H9 (cell line): ENCODE measurements around the gene IL9. TPM values are rescaled to one million over a fixed set of nuclear protein-coding genes. Genes with fewer than 3 reads are reported as not detected.

Source experiments
- DNase-seq: peaks from one replicate; pipeline ENCODE4 v3.0.0-alpha.2; 2017
- H2AFZ ChIP-seq: one replicate; pipeline ENCODE4 v1.6.1; 2013; ENCODE audit warnings: mild to moderate bottlenecking, low read length, control low read depth, moderate library complexity
- H2AK5ac ChIP-seq: 2 replicates; pipeline ENCODE4 v1.6.1; 2013; ENCODE audit warnings: low read length, control low read depth, mixed read lengths; ENCODE audit not compliant: insufficient read length
- H2BK120ac ChIP-seq: one replicate; pipeline ENCODE4 v1.6.1; 2013; ENCODE audit warnings: low read depth, mild to moderate bottlenecking, low read length, control low read depth, inconsistent platforms; ENCODE audit not compliant: poor library complexity, severe bottlenecking
- H2BK12ac ChIP-seq: 2 replicates; pipeline ENCODE4 v1.6.1; 2013; ENCODE audit warnings: low read length, control low read depth, mixed read lengths, low read depth; ENCODE audit not compliant: insufficient read length
- H2BK15ac ChIP-seq: 2 replicates; pipeline ENCODE4 v1.6.1; 2013; ENCODE audit warnings: low read depth, low read length, control low read depth
- H2BK20ac ChIP-seq: one replicate; pipeline ENCODE4 v1.6.1; 2013; ENCODE audit warnings: low read depth, mild to moderate bottlenecking, low read length, control low read depth, inconsistent platforms; ENCODE audit not compliant: poor library complexity, severe bottlenecking
- H2BK5ac ChIP-seq: 2 replicates; pipeline ENCODE4 v1.6.1; 2013; ENCODE audit warnings: low read length, control low read depth, mixed read lengths; ENCODE audit not compliant: insufficient read length
- H3K14ac ChIP-seq: 2 replicates; pipeline ENCODE4 v1.6.1; 2013; ENCODE audit warnings: low read length, control low read depth; ENCODE audit not compliant: insufficient read depth
- H3K18ac ChIP-seq: 2 replicates; pipeline ENCODE4 v1.6.1; 2013; ENCODE audit warnings: low read depth, mild to moderate bottlenecking, mixed read lengths, low read length, control low read depth; ENCODE audit not compliant: insufficient read length
- H3K23ac ChIP-seq: 2 replicates; pipeline ENCODE4 v1.6.1; 2013; ENCODE audit warnings: low read length, control low read depth, mixed read lengths, low read depth; ENCODE audit not compliant: insufficient read length
- H3K23me2 ChIP-seq: 2 replicates; pipeline ENCODE4 v1.6.1; 2013; ENCODE audit warnings: low read depth, mild to moderate bottlenecking, mixed read lengths, low read length, control low read depth; ENCODE audit not compliant: insufficient read length, poor library complexity, severe bottlenecking
- H3K27ac ChIP-seq: 2 replicates; pipeline ENCODE4 v1.5.1; 2013; ENCODE audit warnings: low read length, control low read depth, mixed read lengths, low read depth; ENCODE audit not compliant: insufficient read length
- H3K27me3 ChIP-seq: 2 replicates; pipeline ENCODE4 v1.6.1; 2013; ENCODE audit warnings: low read length, control low read depth, inconsistent platforms; ENCODE audit not compliant: insufficient read depth
- H3K4ac ChIP-seq: 2 replicates; pipeline ENCODE4 v1.6.1; 2013; ENCODE audit warnings: low read depth, mild to moderate bottlenecking, control low read depth, inconsistent platforms, low read length, moderate library complexity
- H3K4me1 ChIP-seq: 2 replicates; pipeline ENCODE4 v1.6.1; 2013; ENCODE audit warnings: low read length, control low read depth, inconsistent platforms; ENCODE audit not compliant: insufficient read depth
- H3K4me2 ChIP-seq: 2 replicates; pipeline ENCODE4 v1.6.1; 2013; ENCODE audit warnings: low read length, control low read depth, mixed read lengths; ENCODE audit not compliant: insufficient read length, insufficient read depth
- H3K56ac ChIP-seq: 2 replicates; pipeline ENCODE4 v1.6.1; 2013; ENCODE audit warnings: low read depth, mild to moderate bottlenecking, mixed read lengths, low read length, control low read depth; ENCODE audit not compliant: insufficient read length
- H3K79me1 ChIP-seq: 2 replicates; pipeline ENCODE4 v1.6.1; 2013; ENCODE audit warnings: low read depth, mild to moderate bottlenecking, moderate library complexity, low read length, control low read depth, inconsistent platforms; ENCODE audit not compliant: insufficient read depth, poor library complexity, severe bottlenecking
- H3K79me2 ChIP-seq: 2 replicates; pipeline ENCODE4 v1.6.1; 2013; ENCODE audit warnings: low read length, control low read depth, inconsistent platforms; ENCODE audit not compliant: insufficient read depth
- H3K9ac ChIP-seq: 2 replicates; pipeline ENCODE4 v1.6.1; 2013; ENCODE audit warnings: low read length, control low read depth, mixed read lengths; ENCODE audit not compliant: insufficient read length; ENCODE audit errors: extremely low read depth
- H3K9me3 ChIP-seq: one replicate; pipeline ENCODE4 v1.6.1; 2013; ENCODE audit warnings: low read depth, low read length, inconsistent platforms; ENCODE audit not compliant: control insufficient read depth
- H3T11ph ChIP-seq: one replicate; pipeline ENCODE4 v1.6.1; 2013; ENCODE audit warnings: mild to moderate bottlenecking, low read length, control low read depth, inconsistent platforms
- H4K20me1 ChIP-seq: one replicate; pipeline ENCODE4 v1.6.1; 2013; ENCODE audit not compliant: control insufficient read depth, insufficient read length, insufficient read depth
- H4K5ac ChIP-seq: 2 replicates; pipeline ENCODE4 v1.6.1; 2013; ENCODE audit warnings: low read depth, mild to moderate bottlenecking, mixed read lengths, low read length, control low read depth; ENCODE audit not compliant: insufficient read length
- H4K8ac ChIP-seq: replicated peaks from 2 replicates; pipeline ENCODE4 v1.6.1; 2013; ENCODE audit warnings: low read length, control low read depth, mixed read lengths, low read depth; ENCODE audit not compliant: insufficient read length
- H4K91ac ChIP-seq: 2 replicates; pipeline ENCODE4 v1.6.1; 2013; ENCODE audit warnings: low read depth, mild to moderate bottlenecking, moderate library complexity, mixed read lengths, low read length, control low read depth; ENCODE audit not compliant: insufficient read length
- H3K27ac Mint-ChIP-seq, 3 experiments: 2 replicates in 2 of 3; 3 replicates in 1 of 3; pipeline ENCODE4 v1.8.0; 2020 to 2021; ENCODE audit warnings: mixed read lengths in 3 of 3, mild to moderate bottlenecking in 1 of 3, moderate library complexity in 1 of 3
- H3K27me3 Mint-ChIP-seq: 2 replicates; pipeline ENCODE4 v1.8.0; 2021; ENCODE audit warnings: low read depth, mild to moderate bottlenecking, moderate library complexity, mixed read lengths
- H3K36me3 Mint-ChIP-seq, 3 experiments: 2 replicates in 2 of 3; 3 replicates in 1 of 3; pipeline ENCODE4 v1.8.0; 2020 to 2021; ENCODE audit warnings: low read depth in 3 of 3, mixed read lengths in 3 of 3; ENCODE audit not compliant: insufficient read depth in 1 of 3
- H3K4me1 Mint-ChIP-seq, 2 experiments: 2 replicates each; pipeline ENCODE4 v1.8.0; 2020; ENCODE audit warnings: mixed read lengths in 2 of 2
- H3K4me3 Mint-ChIP-seq, 2 experiments: 2 replicates in 1 of 2; 3 replicates in 1 of 2; pipeline ENCODE4 v1.8.0; 2020 to 2021; ENCODE audit warnings: mild to moderate bottlenecking in 2 of 2, mixed read lengths in 2 of 2, moderate library complexity in 1 of 2
- H3K9me3 Mint-ChIP-seq, 2 experiments: 2 replicates in 1 of 2; 3 replicates in 1 of 2; pipeline ENCODE4 v1.8.0; 2020; ENCODE audit warnings: mild to moderate bottlenecking in 2 of 2, mixed read lengths in 2 of 2, moderate library complexity in 1 of 2
- CTCF ChIP-seq: fragments of 200-600 bp; sonication (generic); conservative IDR thresholded peaks from 3 replicates; pipeline ENCODE4 v1.8.0; 2021; ENCODE audit warnings: antibody characterized with exemption, mild to moderate bottlenecking
- WGBS: extraction: QIAGEN DNeasy Blood & Tissue Kit; methylation state at CpG from one replicate; pipeline ENCODE4 v1.1.7; 2013; ENCODE audit warnings: missing lambda C conversion rate, low lambda C conversion rate, mixed read lengths; ENCODE audit not compliant: insufficient read length; ENCODE audit errors: extremely low coverage; 5-methylcytosine and 5-hydroxymethylcytosine counted together
- total RNA-seq: library from RNA; stranded (reverse); gene quantifications from 2 replicates; pipeline ENCODE4 v1.2.1, GENCODE V29; 2021

Gene IL9
- total RNA-seq, 1 experiment from 2014 or later = not detected

- no CpG with 5 or more reads among the region's 2 CpGs for WGBS
- H3K4me1 Mint-ChIP-seq = no peaks in the 10 kb centered on the region
Observed at GRCh38 chr5:135857630-135858311, 37.9 kb downstream of the IL9 start.

More at GRCh38 chr5:135857630-135858311, 37.9 kb downstream of the IL9 start:
- no peaks in the 10 kb centered on the region for H4K20me1 ChIP-seq
- H3K9ac ChIP-seq = no peak overlapping the region
- H3K18ac ChIP-seq = no peak overlapping the region
- H2BK20ac ChIP-seq = no peak overlapping the region
- Mint-ChIP-seq H3K27ac (no peak overlapping the region), H3K9me3 (peaks cover 0 to 6% of the 10 kb centered on the region in 2 experiments; a peak in 3 of 5 replicates), H3K4me3 (no peak overlapping the region), H3K27me3 (peaks cover 19% of the 10 kb centered on the region), H3K36me3 (no peaks in the 10 kb centered on the region; a peak in 1 of 7 replicates)
- DNase-seq = no peak
- no peak overlapping the region for H2AK5ac ChIP-seq
- H3K27me3 ChIP-seq = no peaks in the 10 kb centered on the region
- no peaks in the 10 kb centered on the region for H3K23me2 ChIP-seq
- no peak overlapping the region for H4K91ac ChIP-seq
- H4K5ac ChIP-seq = no peak overlapping the region
- H3K14ac ChIP-seq = no peak overlapping the region
- H3K23ac ChIP-seq = no peak overlapping the region
- no peak overlapping the region for H2BK5ac ChIP-seq
- no peaks in the 10 kb centered on the region for H3K79me2 ChIP-seq
- TF ChIP-seq CTCF = no peak
- H4K8ac ChIP-seq = no peak overlapping the region
- no peak overlapping the region for H3K56ac ChIP-seq
- H2BK12ac ChIP-seq = no peak overlapping the region
- no peak overlapping the region for H2BK15ac ChIP-seq
- H2AFZ ChIP-seq = no peak overlapping the region
- no peaks in the 10 kb centered on the region for H3K4me1 ChIP-seq
- no peaks in the 10 kb centered on the region for H3K79me1 ChIP-seq
- no peaks in the 10 kb centered on the region for H3K9me3 ChIP-seq
- no peak overlapping the region for H3K4ac ChIP-seq
- H3K27ac ChIP-seq = no peak overlapping the region
- no peak overlapping the region for H2BK120ac ChIP-seq
- no peak overlapping the region for H3K4me2 ChIP-seq
- no peak overlapping the region for H3T11ph ChIP-seq
